GM18861 (cell line): ENCODE results near the gene MAP3K5.
"Not testable (repeated sequence)": the region's sequence is repeated elsewhere in the genome, so short reads cannot be mapped to it uniquely, and the experiment has no call there.

Experiments
- ATAC-seq: cut with Tn5 transposase; IDR thresholded peaks from one replicate; pipeline ENCODE4 v1.9.1; 2021; ENCODE audit not compliant: unreplicated experiment

Gene MAP3K5, protein sequence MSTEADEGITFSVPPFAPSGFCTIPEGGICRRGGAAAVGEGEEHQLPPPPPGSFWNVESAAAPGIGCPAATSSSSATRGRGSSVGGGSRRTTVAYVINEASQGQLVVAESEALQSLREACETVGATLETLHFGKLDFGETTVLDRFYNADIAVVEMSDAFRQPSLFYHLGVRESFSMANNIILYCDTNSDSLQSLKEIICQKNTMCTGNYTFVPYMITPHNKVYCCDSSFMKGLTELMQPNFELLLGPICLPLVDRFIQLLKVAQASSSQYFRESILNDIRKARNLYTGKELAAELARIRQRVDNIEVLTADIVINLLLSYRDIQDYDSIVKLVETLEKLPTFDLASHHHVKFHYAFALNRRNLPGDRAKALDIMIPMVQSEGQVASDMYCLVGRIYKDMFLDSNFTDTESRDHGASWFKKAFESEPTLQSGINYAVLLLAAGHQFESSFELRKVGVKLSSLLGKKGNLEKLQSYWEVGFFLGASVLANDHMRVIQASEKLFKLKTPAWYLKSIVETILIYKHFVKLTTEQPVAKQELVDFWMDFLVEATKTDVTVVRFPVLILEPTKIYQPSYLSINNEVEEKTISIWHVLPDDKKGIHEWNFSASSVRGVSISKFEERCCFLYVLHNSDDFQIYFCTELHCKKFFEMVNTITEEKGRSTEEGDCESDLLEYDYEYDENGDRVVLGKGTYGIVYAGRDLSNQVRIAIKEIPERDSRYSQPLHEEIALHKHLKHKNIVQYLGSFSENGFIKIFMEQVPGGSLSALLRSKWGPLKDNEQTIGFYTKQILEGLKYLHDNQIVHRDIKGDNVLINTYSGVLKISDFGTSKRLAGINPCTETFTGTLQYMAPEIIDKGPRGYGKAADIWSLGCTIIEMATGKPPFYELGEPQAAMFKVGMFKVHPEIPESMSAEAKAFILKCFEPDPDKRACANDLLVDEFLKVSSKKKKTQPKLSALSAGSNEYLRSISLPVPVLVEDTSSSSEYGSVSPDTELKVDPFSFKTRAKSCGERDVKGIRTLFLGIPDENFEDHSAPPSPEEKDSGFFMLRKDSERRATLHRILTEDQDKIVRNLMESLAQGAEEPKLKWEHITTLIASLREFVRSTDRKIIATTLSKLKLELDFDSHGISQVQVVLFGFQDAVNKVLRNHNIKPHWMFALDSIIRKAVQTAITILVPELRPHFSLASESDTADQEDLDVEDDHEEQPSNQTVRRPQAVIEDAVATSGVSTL (N-terminal part only)

GRCh38 chr6:136792410-136793262 lies at the start of gene MAP3K5:
TSS of gene MAP3K5 (minus strand) at chr6:136792477. CDS start at chr6:136792157, 320 bp downstream.
- peak; percentile 42 for ATAC-seq

GRCh38 chr6:136840276-136841001 lies 48.2 kb upstream of the MAP3K5 start:
- ATAC-seq = no peak

DNA sequence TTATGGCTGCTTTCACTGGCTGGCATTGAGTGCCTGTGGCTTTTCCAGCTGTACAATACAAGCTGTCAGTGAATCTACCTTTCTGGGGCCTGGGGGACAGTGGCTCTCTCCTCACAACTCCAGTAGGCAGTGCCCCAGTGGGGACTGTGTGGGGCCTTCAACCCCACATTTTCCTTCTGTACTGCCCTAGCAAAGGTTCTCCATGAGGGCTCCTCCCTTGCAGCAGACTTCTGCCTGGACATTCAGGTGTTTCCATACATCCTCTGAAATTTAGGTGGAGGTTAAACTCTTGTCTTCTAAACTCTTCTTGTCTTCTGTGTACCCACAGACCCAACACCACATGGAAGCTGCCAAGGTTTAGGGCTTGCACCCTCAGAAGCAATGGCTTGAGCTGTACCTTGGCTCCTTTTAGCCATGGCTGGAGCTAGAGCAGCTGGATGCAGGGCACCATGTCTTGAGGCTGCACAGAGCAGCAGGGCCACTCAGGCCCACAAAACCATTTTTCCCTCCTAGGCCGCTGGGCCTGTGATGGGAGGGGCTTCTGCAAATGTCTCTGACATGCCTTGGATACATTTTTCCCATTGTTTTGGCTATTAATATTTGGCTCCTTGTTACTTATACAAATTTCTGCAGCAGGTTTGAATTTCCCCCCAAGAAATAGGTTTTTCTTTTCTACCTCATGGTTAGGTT lies 39.7 kb upstream of the MAP3K5 start:
- ATAC-seq = no peak

DNA sequence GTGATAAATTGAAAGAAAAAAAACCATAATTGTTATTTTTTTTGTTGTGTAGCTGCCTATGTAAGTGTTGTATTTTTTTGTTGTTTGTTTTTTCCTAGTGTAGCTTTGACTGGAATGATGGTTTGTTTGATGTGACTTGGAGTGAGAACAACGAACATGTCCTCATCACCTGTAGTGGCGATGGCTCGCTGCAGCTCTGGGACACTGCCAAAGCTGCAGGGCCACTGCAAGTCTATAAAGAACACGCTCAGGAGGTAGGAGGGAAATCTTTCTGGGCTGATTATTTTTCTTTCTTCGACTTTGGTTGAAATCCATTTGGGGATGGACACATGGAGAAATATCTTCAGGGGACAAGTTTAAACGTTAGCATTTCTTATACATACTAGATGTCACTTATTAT lies 33.9 kb upstream of the MAP3K5 start:
- no peak for ATAC-seq

- ATAC-seq = no peak
Measured at GRCh38 chr6:136823128-136823660, 30.9 kb upstream of the MAP3K5 start.

- peak; percentile 90 for ATAC-seq
Measured at GRCh38 chr6:136822376-136823127, 30.3 kb upstream of the MAP3K5 start, which contains the start of gene PEX7. TSS of gene PEX7 (plus strand) at chr6:136822592. CDS start at chr6:136822666, 74 bp downstream.

GRCh38 chr6:136822046-136822375 lies 29.7 kb upstream of the MAP3K5 start:
- ATAC-seq = no peak

- ATAC-seq = no peak
Measured at GRCh38 chr6:136820561-136820960, 28.3 kb upstream of the MAP3K5 start.

DNA sequence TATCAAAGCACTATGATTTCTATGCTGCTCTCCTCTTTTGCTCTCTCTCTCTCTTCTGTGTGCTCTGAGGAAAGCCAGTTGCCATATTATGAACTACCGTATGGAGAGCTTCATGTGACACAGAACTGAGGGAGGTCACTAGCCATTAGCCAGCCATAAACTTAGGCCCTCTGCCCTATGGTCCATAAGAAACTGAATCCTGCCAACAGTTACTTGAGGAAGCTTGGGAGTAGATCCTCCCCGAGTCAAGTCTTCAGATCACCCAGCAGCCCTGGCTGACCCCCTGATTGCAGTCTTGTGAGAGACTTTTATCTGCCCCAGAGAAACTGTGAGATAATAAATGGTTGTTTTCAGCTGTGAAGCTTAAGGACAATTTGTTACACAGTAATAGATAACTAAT lies 24.4 kb upstream of the MAP3K5 start:
- no peak for ATAC-seq

GRCh38 chr6:136815608-136816007 lies 23.3 kb upstream of the MAP3K5 start:
- ATAC-seq = not testable (repeated sequence)

DNA sequence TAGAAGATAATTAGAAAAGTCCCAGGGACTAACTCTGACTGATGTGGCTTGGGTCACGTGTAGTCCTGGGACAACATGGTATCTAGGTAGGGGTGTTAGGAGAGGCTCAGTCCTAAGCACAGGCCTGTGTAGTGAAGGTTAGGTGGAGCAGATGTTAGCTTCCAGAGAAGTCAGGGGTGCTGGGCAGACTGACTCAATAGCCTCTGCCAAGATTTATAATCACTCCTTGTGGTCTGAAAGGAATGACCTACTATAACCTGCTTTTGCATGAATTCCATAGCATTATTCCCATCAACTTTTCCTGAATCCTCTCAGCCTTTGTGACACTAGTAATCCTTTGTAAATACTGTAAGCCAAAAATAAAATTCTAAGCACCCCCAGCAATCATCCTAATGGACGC lies 19.9 kb upstream of the MAP3K5 start:
- no peak for ATAC-seq

GRCh38 chr6:136811272-136811671 lies 19.0 kb upstream of the MAP3K5 start:
- no peak for ATAC-seq

- no peak for ATAC-seq
Measured at GRCh38 chr6:136809091-136809860, 17.0 kb upstream of the MAP3K5 start.

- ATAC-seq = no peak
Measured at GRCh38 chr6:136803608-136804007, 11.3 kb upstream of the MAP3K5 start.

DNA sequence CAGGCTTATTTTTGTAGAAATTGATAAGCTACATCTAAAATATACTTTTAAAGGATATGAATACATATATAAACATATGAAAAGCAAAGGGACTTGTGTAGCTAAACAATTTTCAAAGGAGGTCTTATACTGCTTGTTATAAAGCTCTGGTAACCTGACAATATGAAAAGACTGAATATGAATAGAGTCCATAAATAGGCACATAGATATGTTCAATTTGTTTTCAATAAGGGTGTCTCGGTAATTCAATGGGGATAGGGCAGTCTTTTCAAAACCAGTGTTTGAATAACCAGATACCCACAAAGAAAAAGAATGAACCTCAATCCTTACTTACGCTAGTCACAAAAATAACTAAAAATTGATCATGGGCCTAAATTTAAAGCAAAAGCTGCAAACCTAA lies 9.3 kb upstream of the MAP3K5 start:
- no peak for ATAC-seq

GRCh38 chr6:136798044-136798443 lies 5.8 kb upstream of the MAP3K5 start:
- no peak for ATAC-seq

- ATAC-seq = no peak
Measured at GRCh38 chr6:136795996-136796395, 3.7 kb upstream of the MAP3K5 start.
